ENCODE results near the gene TMEM244.
"Not testable (repeated sequence)": the region's sequence is repeated elsewhere in the genome, so short reads cannot be mapped to it uniquely, and the experiment has no call there.

The TMEM244 gene, protein sequence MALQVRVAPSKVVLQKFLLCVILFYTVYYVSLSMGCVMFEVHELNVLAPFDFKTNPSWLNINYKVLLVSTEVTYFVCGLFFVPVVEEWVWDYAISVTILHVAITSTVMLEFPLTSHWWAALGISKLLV

GRCh38 chr6:129860908-129861665, at the start of gene TMEM244:
Gene TMEM244, minus strand, starts transcription at chr6:129861315. Its CDS starts 127 bp downstream, at chr6:129861188.
- DNase-seq = no peak

GRCh38 chr6:129908858-129909257, 47.7 kb upstream of the TMEM244 start:
- no peak for DNase-seq

DNA sequence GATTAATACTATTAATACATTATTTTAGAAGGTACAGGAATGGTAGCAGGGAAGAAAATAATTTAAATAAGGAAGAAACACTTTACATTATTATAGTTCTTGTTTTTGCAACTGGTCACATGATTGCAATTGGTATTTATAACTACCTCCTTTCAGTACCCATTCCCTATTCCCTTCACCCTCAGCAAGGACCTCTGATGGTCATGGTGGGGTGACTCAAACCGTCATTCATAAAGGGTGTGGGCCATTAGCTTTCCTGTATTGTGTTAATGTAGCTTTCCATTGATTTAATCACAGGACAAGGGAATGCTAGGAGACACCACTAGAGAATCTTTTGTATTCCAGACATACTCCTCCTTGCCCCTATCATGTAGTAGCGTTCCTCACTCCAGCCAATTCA, 47.2 kb upstream of the TMEM244 start:
- no peak for DNase-seq

GRCh38 chr6:129906515-129907077, 45.5 kb upstream of the TMEM244 start:
- no peak for DNase-seq

DNA sequence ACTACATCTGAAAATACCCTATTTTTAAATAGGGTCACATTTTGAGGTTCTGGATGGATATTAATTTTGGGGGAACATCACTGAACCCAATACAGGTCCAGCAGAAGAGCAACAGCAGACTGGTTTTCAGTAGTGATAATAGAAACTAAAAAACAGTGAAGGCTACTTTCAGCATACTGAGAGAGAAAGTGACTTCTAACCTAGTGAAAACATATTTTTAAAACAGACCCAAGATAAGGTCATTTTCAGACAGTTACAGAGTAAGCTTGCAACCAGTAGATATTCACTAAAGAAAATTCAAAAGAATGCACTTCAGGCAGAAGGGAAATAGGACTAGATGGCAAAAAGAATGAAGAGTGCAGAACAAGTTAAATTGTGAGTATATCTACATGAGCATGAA, 42.0 kb upstream of the TMEM244 start:
- no peak for DNase-seq

DNA sequence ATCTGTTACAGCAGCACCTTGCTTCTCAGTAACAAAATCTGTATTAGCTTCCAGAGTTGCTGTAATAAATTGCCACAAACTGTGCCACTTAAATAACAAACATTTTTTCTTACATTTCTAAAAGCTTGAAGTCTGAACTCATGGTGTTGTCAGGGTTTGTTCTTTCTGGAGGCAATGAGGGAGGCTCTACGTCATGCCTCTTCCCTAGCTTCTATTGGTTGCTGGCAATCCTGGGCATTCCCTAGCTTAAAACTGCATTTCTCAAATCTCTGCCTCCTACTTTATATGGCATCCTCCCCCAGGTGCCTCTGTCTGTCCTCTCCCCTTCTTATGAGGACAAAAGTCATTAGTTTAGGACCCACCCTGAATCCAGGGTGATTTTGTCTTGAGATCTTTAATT, 41.6 kb upstream of the TMEM244 start:
- DNase-seq = no peak

GRCh38 chr6:129901910-129902309, 40.8 kb upstream of the TMEM244 start:
- DNase-seq = no peak

GRCh38 chr6:129895692-129896091, 34.6 kb upstream of the TMEM244 start:
- no peak for DNase-seq

DNA sequence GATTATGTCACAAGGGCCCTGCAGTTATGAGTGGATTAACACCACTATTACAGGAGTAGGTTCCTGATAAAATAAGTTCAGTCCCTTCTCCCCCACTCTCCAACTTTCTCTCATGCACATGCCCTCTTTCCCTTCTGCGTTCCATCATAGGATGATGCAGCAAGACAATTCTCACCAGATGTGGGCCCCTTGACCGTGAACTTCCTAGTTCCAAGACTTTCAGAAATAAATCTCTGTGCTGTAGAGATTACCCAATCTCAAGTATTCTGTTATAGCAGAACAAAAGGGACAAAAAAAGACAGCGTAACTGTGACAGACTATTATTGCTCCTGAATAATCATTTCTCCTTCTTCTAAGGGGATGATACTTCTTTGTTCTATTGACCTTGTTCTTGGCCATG, 33.8 kb upstream of the TMEM244 start:
- DNase-seq = no peak

DNA sequence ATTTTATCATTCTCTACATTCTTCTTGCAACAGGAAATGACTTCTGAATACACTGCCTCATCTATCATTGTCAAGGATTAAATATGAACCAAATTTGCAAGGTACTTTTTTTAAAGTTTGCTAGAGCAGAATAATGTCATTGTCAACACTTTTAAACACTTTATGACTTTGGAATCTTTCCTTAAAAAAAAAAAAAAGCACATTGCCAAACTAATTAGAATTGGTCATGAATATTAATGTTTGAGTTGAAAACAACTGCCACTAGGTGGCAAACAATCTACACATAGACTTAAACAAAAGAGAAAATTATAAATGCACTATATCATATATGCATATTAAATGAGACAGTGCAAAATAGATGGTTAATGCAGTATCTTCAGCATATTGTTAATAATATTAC, 32.5 kb upstream of the TMEM244 start:
- DNase-seq = no peak

DNA sequence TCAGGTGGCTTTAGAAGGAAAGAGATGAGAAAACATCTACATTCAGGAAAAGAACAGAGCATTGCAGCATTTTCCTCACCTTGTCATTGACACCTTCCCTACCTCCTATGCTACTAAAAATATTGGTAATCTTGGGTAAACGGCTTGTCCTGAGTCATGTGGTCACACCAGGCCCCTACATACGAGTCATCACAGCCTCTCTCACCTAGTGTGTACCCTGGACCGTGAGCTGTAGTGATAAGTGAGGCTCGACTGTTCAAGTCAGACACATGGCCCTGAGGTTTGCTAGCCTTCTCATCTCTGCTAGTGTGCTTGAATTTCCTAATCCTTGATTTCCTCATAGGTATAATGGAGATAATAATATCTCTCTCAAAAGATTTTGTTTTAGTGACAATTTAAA, 29.6 kb upstream of the TMEM244 start:
- no peak for DNase-seq

- DNase-seq = no peak
These were observed 29.0 kb upstream of the TMEM244 start for GRCh38 chr6:129890164-129890563.

- DNase-seq = peak in 1 of 2 experiments; percentile 10
These were observed 28.5 kb upstream of the TMEM244 start for GRCh38 chr6:129889580-129889979.

- no peak for DNase-seq
These were observed 25.5 kb upstream of the TMEM244 start for GRCh38 chr6:129886401-129887155.

DNA sequence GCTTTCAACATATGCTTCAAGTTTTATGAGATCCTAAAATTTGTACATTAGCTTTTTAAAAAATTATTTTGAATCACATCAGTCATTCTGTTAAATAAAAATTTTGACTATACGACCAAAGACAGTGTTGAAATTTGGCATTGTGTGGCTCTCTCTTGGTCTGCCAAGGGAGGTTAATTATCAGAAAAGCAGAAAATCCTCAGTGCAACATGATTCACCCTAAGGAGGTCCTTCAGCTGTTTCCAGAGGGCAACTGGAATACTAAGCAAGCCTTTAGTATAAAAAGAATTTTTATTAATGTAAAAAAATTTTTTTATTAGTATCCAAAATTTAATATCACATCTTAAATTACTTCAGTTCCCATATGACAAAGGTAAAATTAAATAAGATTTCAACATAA, 23.1 kb upstream of the TMEM244 start:
- DNase-seq = no peak

DNA sequence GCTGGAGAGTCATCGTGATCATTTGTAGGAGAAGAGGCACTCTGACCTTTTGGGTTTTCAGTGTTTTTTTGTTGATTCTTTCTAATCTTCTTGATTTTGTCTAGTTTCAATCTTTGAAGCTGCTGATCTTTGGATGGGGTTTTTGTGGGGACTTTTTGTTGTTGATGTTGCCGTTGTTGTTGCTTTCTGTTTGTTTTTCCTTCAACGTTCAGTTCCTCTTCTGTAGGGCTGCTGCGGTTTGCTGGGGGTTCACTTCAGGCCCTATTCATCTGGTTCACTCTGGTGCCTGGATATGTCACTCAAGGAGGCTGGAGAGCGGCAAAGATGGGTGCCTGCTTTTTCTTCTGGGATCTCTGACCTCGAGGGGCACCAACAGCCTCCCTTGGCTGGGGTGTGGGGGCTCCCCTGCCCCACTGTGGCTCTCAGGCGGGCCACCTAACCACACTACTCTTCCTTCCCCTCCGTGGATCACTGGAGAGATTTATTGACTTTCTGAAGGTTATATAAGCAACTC, 21.5 kb upstream of the TMEM244 start:
- no peak for DNase-seq

GRCh38 chr6:129877894-129878293, 16.8 kb upstream of the TMEM244 start:
- DNase-seq = not testable (repeated sequence)

GRCh38 chr6:129875610-129876520, 14.8 kb upstream of the TMEM244 start:
- DNase-seq = no peak

- DNase-seq = no peak
These were observed 13.7 kb upstream of the TMEM244 start for GRCh38 chr6:129874837-129875236.

DNA sequence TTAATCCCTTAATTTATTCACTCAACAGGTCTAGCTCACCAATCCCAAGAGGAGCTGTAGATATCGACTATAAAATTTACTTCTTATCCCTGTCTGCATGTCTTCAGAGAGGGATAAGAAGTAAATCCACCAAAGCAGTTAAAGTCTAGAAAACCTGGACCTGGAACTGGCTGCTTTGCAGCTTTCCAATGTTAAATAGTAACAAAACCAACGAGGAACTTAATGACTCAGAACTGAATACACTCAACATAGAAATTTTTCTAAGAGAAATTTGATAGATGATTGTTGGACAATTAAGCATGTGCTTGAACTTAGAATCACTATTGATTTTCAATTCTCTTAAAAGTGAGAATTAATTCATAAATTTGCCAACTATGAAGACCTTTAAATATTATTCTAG, 11.5 kb upstream of the TMEM244 start:
- no peak for DNase-seq

DNA sequence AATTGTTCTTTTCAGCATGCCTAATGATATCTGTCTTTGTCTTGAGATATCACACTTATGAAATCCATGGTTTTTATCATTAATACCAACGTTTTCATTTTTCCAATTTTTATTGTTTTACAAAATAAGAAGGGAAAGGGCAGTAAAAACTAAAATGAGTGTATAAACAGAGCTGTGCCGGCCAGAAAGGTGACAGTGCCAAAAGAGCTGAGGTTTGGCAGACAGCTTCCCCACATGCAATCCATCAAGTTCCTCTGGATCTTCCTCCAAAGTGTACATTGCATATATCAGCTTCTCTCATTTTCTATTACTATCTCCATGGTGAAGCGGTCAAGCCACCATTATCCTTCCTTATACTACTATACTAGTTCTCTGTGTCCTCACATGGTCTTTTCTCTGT, 10.1 kb upstream of the TMEM244 start:
- no peak for DNase-seq

DNA sequence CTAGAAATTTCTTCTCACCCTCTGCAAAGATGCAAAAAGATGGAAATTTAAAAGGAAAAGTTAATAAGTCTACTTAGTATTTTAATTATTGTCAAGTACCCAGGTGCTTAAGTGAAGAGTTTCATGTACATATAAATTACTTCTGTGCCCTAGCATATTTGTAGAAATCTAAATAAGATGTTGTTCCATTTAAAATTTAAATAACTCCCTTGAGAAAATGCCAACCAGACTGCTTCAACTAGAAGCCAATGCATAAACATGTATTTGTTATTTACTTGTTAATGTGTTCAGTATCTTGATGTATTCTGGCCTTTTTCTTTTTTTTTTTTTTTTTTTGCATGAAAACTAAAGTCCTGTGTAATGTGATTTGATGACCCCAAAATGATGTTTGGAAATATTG, 6.3 kb upstream of the TMEM244 start:
- DNase-seq = no peak

Measured in stimulated activated CD4-positive, alpha-beta T cell treated with anti-CD3 and anti-CD28 coated beads, Interleukin-4, amount 100 ng/mL, for 4 hours (primary cell).